Daoy (cell line): ENCODE data around the gene VAPA. TPM values are rescaled to one million over a fixed set of nuclear protein-coding genes. Genes with fewer than 3 reads are reported as not detected.

Experiments
- DNase-seq: peaks from one replicate; pipeline ENCODE4 v3.0.0-alpha.2; 2015; ENCODE audit warnings: low read depth
- total RNA-seq: library from RNA; depleted of rRNA; stranded (reverse); fragments of >200 nt; shearing (Covaris generic); gene quantifications from 2 replicates; pipeline ENCODE4 v1.2.3, GENCODE V29; 2014

The VAPA gene
- total RNA-seq, 1 experiment from 2014 or later = 323 TPM

DNA sequence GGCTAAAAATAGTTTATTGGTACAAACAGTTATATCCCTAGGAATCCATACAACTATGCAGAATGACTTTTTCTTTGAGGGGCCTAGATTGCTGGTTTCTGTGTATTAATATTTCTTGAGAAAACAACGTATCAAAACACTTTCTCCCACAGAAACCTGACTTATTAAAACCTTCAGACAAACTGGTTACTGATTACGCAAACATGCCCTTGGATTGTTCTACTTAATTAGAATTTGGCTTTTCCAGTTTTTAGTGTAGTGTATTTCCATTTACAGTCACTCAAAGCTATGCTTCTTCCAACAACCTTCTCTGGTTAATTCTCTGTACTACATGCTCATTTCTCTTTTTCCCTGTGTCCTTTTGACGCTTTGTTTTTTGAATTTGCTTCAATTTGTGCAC, 20.0 kb downstream of the VAPA start:
- no peak for DNase-seq

DNA sequence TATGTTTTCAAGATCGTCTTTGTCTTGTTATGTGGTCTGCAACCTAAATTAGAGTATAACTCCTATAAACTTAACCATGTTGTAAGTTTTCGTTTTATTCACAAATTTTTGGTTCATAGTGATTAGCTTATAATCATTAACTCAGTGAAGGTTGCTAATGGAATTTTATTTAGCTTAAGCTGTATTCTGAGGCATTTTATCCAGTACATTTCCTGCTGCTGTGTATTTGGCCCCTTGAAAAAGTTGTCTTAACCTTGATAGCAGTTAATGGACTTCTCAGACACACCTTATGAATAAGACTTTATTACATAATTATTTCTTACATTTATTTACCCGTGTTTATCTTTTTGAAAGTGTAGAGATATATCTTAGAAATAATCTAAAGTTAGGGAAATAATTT, 20.5 kb downstream of the VAPA start:
- DNase-seq = no peak

GRCh38 chr18:9941103-9941502, 27.3 kb downstream of the VAPA start:
- DNase-seq = no peak

DNA sequence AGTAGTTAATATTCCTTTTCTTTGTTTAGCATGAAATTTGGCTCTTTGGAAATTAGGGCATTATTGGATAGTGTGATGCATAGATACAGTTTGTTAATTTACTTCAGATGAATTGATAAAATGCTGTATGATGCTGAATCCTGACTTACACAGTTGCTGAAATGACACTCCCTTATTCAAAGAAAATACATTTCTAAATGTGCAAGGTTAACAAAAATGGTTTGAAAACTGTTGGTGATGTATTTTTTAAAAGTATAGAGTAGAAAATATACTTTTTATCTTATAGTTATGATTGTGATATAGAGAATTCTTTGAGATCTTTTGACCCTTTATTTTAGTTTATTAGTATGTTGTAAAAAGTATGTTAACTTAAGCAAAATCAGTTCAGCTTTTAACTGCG, 27.8 kb downstream of the VAPA start:
- no peak for DNase-seq

DNA sequence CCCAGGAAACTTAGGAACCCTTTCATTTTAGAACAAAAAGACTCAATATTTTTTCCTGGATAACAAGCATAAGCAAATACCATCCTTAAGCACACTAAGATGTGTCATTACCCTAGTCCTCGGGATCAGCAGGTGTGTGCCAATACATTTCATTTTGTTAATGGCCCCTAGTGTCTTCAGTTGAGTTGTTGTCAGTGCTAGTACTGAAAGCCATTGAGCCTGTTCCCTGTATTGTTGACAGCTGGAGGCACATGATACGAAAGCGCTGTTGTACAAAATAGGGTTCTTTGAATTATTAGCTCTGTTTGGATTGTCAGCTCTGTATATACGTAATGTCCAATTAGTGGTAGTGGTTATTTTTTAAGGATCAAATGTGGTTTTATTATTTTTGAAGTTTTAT, 29.5 kb downstream of the VAPA start:
- no peak for DNase-seq

GRCh38 chr18:9944805-9945204, 31.0 kb downstream of the VAPA start:
- no peak for DNase-seq

GRCh38 chr18:9946831-9947230, 33.0 kb downstream of the VAPA start:
- DNase-seq = no peak

DNA sequence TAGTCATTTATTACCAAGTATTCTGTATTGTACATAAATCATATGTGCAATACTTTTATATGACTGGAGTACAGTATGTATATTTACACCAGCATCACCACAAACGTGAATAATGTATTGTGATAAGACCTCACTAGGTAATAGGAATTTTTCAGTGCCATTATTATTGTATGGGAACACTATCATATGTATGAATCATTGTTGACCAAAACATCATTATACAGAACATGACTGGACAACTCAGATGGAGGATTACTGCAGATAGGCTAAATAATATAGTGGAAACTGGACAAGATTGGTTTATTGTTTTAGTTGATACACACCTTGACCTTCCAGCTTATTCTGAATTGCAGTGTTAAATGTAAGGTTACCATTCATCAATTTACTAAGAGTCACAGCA, 33.4 kb downstream of the VAPA start:
- no peak for DNase-seq

- DNase-seq = no peak
Measured at GRCh38 chr18:9949315-9949714, 35.5 kb downstream of the VAPA start.

- DNase-seq = no peak
Measured at GRCh38 chr18:9949861-9950260, 36.0 kb downstream of the VAPA start.

DNA sequence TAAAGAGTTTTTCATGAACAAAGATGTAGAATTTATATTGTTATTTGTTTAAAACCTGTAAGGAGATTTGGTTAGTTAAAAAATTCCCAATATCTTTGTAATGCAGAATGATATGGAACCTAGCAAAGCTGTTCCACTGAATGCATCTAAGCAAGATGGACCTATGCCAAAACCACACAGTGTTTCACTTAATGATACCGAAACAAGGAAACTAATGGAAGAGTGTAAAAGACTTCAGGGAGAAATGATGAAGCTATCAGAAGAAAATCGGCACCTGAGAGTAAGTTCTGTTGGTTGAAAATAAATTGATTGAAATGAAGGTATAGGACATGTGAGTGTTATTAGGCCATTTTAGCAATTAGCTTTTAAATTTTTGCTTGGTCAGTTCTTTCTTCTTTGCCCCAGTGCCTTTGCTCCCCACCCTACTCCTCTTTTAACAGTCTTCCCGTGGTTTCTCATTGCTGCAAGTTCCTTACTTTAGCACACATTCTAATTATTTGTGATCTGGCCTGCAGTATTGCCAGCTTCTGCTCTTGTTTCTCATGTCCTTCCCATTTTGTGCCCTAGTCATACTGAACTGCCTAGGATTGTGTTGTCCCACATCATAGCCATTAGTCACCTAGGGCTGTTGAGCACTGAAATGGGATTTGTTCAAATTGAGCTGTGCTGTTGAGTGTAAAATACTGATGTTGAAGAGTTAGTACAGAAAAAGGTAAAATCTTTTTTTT, 36.6 kb downstream of the VAPA start:
- no peak for DNase-seq

GRCh38 chr18:9951022-9951859, 37.4 kb downstream of the VAPA start:
- DNase-seq = peak; percentile 25

GRCh38 chr18:9952633-9953416, 39.0 kb downstream of the VAPA start:
- no peak for DNase-seq

DNA sequence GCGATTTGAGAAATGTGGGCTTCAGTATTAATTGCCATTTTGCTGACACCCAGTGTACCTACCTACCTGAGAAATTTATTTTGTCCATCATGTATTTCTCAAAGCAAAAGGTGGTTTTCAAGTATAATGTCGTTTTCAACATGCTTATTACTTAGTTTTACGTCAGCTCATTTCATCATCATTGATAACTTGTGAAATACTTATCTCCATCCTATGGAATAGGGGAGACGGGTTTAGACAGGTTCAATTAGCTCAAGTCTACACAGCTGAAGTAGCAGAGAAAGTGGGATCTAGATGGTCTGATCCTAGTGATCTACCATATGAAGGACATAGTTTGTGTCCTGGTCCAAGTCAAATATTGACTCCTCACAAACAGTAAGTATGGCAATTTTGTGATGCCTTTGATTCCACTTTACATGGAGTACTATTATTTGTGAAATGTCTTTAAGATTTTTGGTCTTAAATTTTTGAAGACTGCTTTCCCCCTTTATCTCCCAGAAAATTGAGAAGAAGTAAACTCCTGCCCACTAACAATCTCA, 45.1 kb downstream of the VAPA start:
- DNase-seq = no peak

GRCh38 chr18:9959564-9959963, 45.7 kb downstream of the VAPA start:
- no peak for DNase-seq

- no peak for DNase-seq
Measured at GRCh38 chr18:9960258-9960904, 46.6 kb downstream of the VAPA start.

GRCh38 chr18:9961041-9961440, 47.2 kb downstream of the VAPA start:
- no peak for DNase-seq

GRCh38 chr18:9965711-9966624, 52.2 kb downstream of the VAPA start:
- DNase-seq = no peak

DNA sequence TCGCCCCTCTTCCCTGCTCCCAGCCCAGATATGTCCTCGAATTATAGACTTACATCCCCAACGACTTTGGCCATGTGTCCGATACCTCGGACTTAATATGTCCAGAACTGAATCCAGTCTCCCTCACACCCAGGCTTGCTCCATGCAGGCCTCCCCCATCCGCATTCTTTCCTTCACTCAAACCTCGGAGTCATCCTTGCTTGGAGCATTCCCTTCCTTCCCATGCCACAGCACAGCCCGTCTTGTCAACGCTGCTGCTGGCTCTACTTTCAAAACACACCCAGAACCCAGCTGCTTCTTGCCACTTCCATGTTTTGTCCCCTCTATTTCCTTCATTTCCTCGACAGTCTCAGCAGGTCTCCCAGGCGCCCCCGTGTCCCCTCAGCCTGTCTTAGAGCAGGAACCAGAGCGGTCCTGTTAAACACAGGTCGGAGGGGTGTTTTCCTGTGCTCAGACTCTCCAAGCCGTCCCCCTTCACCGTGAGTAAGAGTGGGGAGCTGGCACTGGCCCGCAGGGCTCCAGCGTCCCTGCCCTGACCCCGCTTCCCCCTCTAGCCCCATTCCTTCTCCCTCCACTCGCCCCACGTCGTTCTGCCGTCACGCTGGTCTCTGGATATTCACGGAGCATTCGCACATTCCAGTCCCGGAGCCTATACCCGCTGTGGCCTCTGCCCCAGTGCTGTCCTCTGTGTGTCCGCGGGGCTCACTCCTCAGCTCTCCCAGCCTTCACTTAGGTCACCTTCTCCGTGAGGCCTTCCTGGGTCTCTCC, 54.4 kb downstream of the VAPA start:
- DNase-seq = no peak

DNA sequence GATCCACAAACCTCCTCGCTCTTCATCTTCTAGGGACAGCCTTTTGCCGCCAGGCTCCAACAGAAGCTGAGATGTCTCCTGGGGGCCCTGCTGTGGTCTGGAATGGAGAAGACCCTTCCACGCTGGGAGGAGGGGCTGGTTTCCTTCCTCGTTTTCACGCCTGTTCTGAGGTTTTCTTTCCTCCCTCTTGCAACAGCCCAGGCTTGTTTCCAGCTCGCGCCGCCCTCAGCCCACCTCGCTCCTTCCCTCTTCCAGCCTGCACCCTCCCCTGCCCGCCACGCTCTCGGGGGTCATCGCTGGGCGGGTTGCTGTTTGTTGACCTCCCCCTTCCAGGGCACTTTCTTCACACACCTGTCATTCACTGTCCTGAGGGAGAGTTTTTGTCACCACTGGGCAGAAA, 55.4 kb downstream of the VAPA start:
- DNase-seq = no peak
